WTC11 (cell line): Measurements from ENCODE around the gene GPR183. TPM values are rescaled to one million over a fixed set of nuclear protein-coding genes. Genes with fewer than 3 reads are reported as not detected.

Experiments
- ATAC-seq: fragments of 200-7000 bp; cut with Tn5 transposase; 2 replicates; pipeline ENCODE4 v1.10.0; 2021; ENCODE audit warnings: mild to moderate bottlenecking, moderate library complexity
- CTCF ChIA-PET: fragments of 300-600 bp; sonication (Branson Sonifier 250); formaldehyde crosslinking; loops from one replicate; lab custom pipeline; 2021; ENCODE audit warnings: antibody characterized with exemption; lab: Charles Lee
- POLR2A ChIA-PET: fragments of 350-600 bp; sonication (Branson Sonifier 250); formaldehyde crosslinking; loops from one replicate; lab custom pipeline; 2021; ENCODE audit warnings: antibody characterized with exemption; lab: Charles Lee
- DNase-seq: peaks from one replicate; pipeline ENCODE4 v3.0.0; 2021; ENCODE audit warnings: low spot score
- H3K27ac Mint-ChIP-seq: 2 replicates; pipeline ENCODE4 v1.8.0; 2021; ENCODE audit warnings: mixed read lengths
- H3K27me3 Mint-ChIP-seq: 2 replicates; pipeline ENCODE4 v1.8.0; 2021; ENCODE audit warnings: low read depth, mild to moderate bottlenecking, moderate library complexity, mixed read lengths
- H3K36me3 Mint-ChIP-seq: 2 replicates; pipeline ENCODE4 v1.8.0; 2021; ENCODE audit warnings: mixed read lengths
- H3K4me1 Mint-ChIP-seq: 2 replicates; pipeline ENCODE4 v1.8.0; 2022; ENCODE audit warnings: mixed read lengths
- H3K4me3 Mint-ChIP-seq: 2 replicates; pipeline ENCODE4 v1.8.0; 2021; ENCODE audit warnings: mild to moderate bottlenecking, moderate library complexity, mixed read lengths
- H3K9me3 Mint-ChIP-seq: 2 replicates; pipeline ENCODE4 v1.8.0; 2021; ENCODE audit warnings: mixed read lengths
- CREB1 ChIP-seq: sonication (generic); formaldehyde crosslinking; IDR thresholded peaks from 2 replicates; pipeline ENCODE4 v1.8.0; 2023; ENCODE audit warnings: mild to moderate bottlenecking, missing genetic modification reagents
- EMX1 ChIP-seq: fragments of 250-450 bp; sonication (Bioruptor Pico); IDR thresholded peaks from 2 replicates; pipeline ENCODE4 v1.8.0; 2021; ENCODE audit warnings: mild to moderate bottlenecking
- ETV6 ChIP-seq: sonication (generic); formaldehyde crosslinking; IDR thresholded peaks from 2 replicates; pipeline ENCODE4 v1.8.1; 2022; ENCODE audit warnings: mild to moderate bottlenecking, missing genetic modification reagents
- FOXJ3 ChIP-seq: sonication (generic); formaldehyde crosslinking; IDR thresholded peaks from 2 replicates; pipeline ENCODE4 v1.9.0; 2021; ENCODE audit warnings: missing genetic modification reagents, mild to moderate bottlenecking, borderline replicate concordance
- FOXK1 ChIP-seq: sonication (generic); formaldehyde crosslinking; IDR thresholded peaks from 2 replicates; pipeline ENCODE4 v1.8.0; 2022; ENCODE audit warnings: mild to moderate bottlenecking, moderate library complexity, missing genetic modification reagents
- NFE2L1 ChIP-seq: sonication (generic); formaldehyde crosslinking; IDR thresholded peaks from 2 replicates; pipeline ENCODE4 v1.8.1; 2023; ENCODE audit warnings: missing genetic modification reagents
- RELA ChIP-seq: sonication (generic); formaldehyde crosslinking; IDR thresholded peaks from 2 replicates; pipeline ENCODE4 v1.8.1; 2022; ENCODE audit warnings: missing genetic modification reagents, mild to moderate bottlenecking, borderline replicate concordance
- TEAD1 ChIP-seq: sonication (generic); formaldehyde crosslinking; IDR thresholded peaks from 2 replicates; pipeline ENCODE4 v1.8.0; 2022; ENCODE audit warnings: mild to moderate bottlenecking, missing genetic modification reagents
- ZNF219 ChIP-seq: sonication (generic); formaldehyde crosslinking; IDR thresholded peaks from 2 replicates; pipeline ENCODE4 v1.8.0; 2023; ENCODE audit warnings: missing genetic modification reagents, mild to moderate bottlenecking, borderline replicate concordance
- ZNF317 ChIP-seq: sonication (generic); formaldehyde crosslinking; IDR thresholded peaks from 2 replicates; pipeline ENCODE4 v1.8.1; 2023; ENCODE audit warnings: low read depth, mild to moderate bottlenecking, moderate library complexity, missing genetic modification reagents, borderline replicate concordance
- total RNA-seq: library from RNA; stranded (reverse); gene quantifications from 3 replicates; pipeline ENCODE4 v1.2.3, GENCODE V29; 2021
- TF ChIP-seq, protein P1 (sequence below): sonication (generic); formaldehyde crosslinking; IDR thresholded peaks from 2 replicates; pipeline ENCODE4 v1.8.1; 2022; ENCODE audit warnings: mild to moderate bottlenecking, moderate library complexity, missing genetic modification reagents
- TF ChIP-seq, protein P2 (sequence below): sonication (generic); formaldehyde crosslinking; IDR thresholded peaks from 2 replicates; pipeline ENCODE4 v1.8.0; 2022; ENCODE audit warnings: mild to moderate bottlenecking, missing genetic modification reagents
- TF ChIP-seq, protein P3 (sequence below): sonication (generic); formaldehyde crosslinking; IDR thresholded peaks from 2 replicates; pipeline ENCODE4 v1.8.1; 2022; ENCODE audit warnings: low read depth, missing genetic modification reagents, borderline replicate concordance
- TF ChIP-seq, protein P4 (sequence below): sonication (generic); formaldehyde crosslinking; IDR thresholded peaks from 2 replicates; pipeline ENCODE4 v1.8.0; 2022; ENCODE audit warnings: mild to moderate bottlenecking, missing genetic modification reagents
- TF ChIP-seq, protein P5 (sequence below): fragments of 250-450 bp; sonication (Bioruptor Pico); IDR thresholded peaks from 2 replicates; pipeline ENCODE4 v1.8.0; 2021; ENCODE audit warnings: mild to moderate bottlenecking
- TF ChIP-seq, protein P6 (sequence below): fragments of 250-450 bp; sonication (Bioruptor Pico); IDR thresholded peaks from 2 replicates; pipeline ENCODE4 v2.1.2; 2022; ENCODE audit warnings: mild to moderate bottlenecking, moderate library complexity
- TF ChIP-seq, protein P7 (sequence below): sonication (generic); formaldehyde crosslinking; conservative IDR thresholded peaks from 2 replicates; pipeline ENCODE4 v1.8.1; 2023; ENCODE audit warnings: mild to moderate bottlenecking, low read depth, missing genetic modification reagents, moderate library complexity
- TF ChIP-seq, protein P8 (sequence below): fragments of 250-450 bp; sonication (Bioruptor Pico); IDR thresholded peaks from 2 replicates; pipeline ENCODE4 v1.9.0; 2021; ENCODE audit warnings: mild to moderate bottlenecking
- TF ChIP-seq, protein P9 (sequence below): sonication (generic); formaldehyde crosslinking; IDR thresholded peaks from 2 replicates; pipeline ENCODE4 v1.8.1; 2023; ENCODE audit warnings: mild to moderate bottlenecking, moderate library complexity, missing genetic modification reagents
- TF ChIP-seq, protein P10 (sequence below): sonication (generic); formaldehyde crosslinking; IDR thresholded peaks from 2 replicates; pipeline ENCODE4 v1.8.1; 2023; ENCODE audit warnings: mild to moderate bottlenecking, missing genetic modification reagents

GPR183 gene
- total RNA-seq, 1 experiment from 2014 or later = 0.13 TPM

DNA sequence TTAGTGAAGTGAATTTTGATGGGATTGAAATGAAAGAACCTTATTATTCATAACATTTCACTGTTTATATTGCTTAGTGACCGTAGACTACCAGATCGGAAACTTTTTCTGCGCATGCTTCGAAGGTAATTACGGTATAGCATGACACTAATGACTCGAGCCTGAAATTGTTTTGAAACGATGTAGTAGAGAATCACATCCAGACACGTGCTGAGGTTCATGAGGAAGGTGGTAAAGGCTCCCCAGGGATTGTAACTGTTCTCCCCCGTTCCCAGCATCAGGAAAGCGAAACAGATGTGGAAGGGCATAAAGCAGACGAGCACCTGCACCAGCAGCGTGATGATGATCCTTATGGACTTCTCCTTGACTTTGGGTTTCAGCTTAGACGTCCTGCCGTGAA, 52.4 kb downstream of the GPR183 start:
- DNase-seq (no peak), ATAC-seq (no peak)
- POLR2A ChIA-PET = no interaction called here
- CTCF ChIA-PET = interaction anchor here (1.7 kb wide), 1 partner anchor 11 kb away, joined by 7 read pairs; no protein-coding TSS in a partner anchor
- TF ChIP-seq, protein P1, sequence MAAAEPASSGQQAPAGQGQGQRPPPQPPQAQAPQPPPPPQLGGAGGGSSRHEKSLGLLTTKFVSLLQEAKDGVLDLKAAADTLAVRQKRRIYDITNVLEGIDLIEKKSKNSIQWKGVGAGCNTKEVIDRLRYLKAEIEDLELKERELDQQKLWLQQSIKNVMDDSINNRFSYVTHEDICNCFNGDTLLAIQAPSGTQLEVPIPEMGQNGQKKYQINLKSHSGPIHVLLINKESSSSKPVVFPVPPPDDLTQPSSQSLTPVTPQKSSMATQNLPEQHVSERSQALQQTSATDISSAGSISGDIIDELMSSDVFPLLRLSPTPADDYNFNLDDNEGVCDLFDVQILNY (CRISPR knock-in tag) = no peak
- TF ChIP-seq, protein P2, sequence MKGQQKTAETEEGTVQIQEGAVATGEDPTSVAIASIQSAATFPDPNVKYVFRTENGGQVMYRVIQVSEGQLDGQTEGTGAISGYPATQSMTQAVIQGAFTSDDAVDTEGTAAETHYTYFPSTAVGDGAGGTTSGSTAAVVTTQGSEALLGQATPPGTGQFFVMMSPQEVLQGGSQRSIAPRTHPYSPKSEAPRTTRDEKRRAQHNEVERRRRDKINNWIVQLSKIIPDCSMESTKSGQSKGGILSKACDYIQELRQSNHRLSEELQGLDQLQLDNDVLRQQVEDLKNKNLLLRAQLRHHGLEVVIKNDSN = no peak
- TF ChIP-seq, protein P3, sequence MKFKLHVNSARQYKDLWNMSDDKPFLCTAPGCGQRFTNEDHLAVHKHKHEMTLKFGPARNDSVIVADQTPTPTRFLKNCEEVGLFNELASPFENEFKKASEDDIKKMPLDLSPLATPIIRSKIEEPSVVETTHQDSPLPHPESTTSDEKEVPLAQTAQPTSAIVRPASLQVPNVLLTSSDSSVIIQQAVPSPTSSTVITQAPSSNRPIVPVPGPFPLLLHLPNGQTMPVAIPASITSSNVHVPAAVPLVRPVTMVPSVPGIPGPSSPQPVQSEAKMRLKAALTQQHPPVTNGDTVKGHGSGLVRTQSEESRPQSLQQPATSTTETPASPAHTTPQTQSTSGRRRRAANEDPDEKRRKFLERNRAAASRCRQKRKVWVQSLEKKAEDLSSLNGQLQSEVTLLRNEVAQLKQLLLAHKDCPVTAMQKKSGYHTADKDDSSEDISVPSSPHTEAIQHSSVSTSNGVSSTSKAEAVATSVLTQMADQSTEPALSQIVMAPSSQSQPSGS (CRISPR knock-in tag) = no peak
- TF ChIP-seq TEAD1 (no peak), EMX1 (CRISPR knock-in tag) (no peak), FOXJ3 (CRISPR knock-in tag) (no peak), CREB1 (CRISPR knock-in tag) (no peak)
- TF ChIP-seq, protein P4, sequence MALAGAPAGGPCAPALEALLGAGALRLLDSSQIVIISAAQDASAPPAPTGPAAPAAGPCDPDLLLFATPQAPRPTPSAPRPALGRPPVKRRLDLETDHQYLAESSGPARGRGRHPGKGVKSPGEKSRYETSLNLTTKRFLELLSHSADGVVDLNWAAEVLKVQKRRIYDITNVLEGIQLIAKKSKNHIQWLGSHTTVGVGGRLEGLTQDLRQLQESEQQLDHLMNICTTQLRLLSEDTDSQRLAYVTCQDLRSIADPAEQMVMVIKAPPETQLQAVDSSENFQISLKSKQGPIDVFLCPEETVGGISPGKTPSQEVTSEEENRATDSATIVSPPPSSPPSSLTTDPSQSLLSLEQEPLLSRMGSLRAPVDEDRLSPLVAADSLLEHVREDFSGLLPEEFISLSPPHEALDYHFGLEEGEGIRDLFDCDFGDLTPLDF = no peak
- TF ChIP-seq, protein P5, sequence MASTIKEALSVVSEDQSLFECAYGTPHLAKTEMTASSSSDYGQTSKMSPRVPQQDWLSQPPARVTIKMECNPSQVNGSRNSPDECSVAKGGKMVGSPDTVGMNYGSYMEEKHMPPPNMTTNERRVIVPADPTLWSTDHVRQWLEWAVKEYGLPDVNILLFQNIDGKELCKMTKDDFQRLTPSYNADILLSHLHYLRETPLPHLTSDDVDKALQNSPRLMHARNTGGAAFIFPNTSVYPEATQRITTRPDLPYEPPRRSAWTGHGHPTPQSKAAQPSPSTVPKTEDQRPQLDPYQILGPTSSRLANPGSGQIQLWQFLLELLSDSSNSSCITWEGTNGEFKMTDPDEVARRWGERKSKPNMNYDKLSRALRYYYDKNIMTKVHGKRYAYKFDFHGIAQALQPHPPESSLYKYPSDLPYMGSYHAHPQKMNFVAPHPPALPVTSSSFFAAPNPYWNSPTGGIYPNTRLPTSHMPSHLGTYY (CRISPR knock-in tag) = no peak
- TF ChIP-seq, all 79 proteins: peak for 0
- Mint-ChIP-seq H3K9me3 (no peaks in the 10 kb centered on the region), H3K27ac (peak overlapping the region; percentile 28; the same call in 1 of the 2 replicates), H3K36me3 (peaks cover 2% of the 10 kb centered on the region; the same call in 1 of the 2 replicates), H3K4me1 (peaks cover 19% of the 10 kb centered on the region), H3K27me3 (no peaks in the 10 kb centered on the region), H3K4me3 (no peak overlapping the region)

DNA sequence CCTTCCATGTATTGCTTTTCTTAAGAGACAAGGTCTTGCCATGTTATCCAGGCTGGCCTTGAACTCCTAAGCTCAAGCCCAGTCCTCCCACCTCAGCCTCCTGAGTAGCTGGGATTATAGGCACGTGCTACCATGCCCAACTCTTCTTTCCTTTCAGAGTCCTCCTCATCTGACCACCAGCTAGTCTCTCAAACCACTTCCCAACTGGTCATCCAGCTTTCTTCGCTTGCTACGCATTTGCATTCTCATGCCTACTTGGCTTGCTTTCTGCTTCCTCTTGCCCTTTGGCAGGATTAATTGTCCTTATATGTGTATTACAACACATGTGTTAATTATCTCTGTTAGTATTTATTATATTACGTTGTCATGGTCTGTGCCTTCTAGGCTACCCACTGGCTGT, 55.3 kb downstream of the GPR183 start:
- ChIA-PET POLR2A (no interaction called here), CTCF (interaction anchor here (0.9 to 1.7 kb wide), 3 partner anchors 9 to 223 kb away, joined by 3 to 6 read pairs (median 4); no protein-coding TSS in a partner anchor)
- DNase-seq (no peak), ATAC-seq (no peak)
- Mint-ChIP-seq H3K4me3 (no peak overlapping the region), H3K9me3 (peaks cover 7% of the 10 kb centered on the region), H3K4me1 (peaks cover 15% of the 10 kb centered on the region), H3K27ac (peak overlapping the region; percentile 29; the same call in 1 of the 2 replicates), H3K27me3 (no peaks in the 10 kb centered on the region), H3K36me3 (peaks cover 24% of the 10 kb centered on the region)
- TF ChIP-seq ZNF317 (no peak), ZNF219 (CRISPR knock-in tag) (no peak), RELA (CRISPR knock-in tag) (no peak), ETV6 (CRISPR knock-in tag) (no peak), FOXK1 (CRISPR knock-in tag) (no peak), NFE2L1 (no peak)
- TF ChIP-seq, protein P2 = no peak
- TF ChIP-seq, protein P6, sequence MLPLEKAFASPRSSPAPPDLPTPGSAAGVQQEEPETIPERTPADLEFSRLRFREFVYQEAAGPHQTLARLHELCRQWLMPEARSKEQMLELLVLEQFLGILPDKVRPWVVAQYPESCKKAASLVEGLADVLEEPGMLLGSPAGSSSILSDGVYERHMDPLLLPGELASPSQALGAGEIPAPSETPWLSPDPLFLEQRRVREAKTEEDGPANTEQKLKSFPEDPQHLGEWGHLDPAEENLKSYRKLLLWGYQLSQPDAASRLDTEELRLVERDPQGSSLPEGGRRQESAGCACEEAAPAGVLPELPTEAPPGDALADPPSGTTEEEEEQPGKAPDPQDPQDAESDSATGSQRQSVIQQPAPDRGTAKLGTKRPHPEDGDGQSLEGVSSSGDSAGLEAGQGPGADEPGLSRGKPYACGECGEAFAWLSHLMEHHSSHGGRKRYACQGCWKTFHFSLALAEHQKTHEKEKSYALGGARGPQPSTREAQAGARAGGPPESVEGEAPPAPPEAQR = no peak
- TF ChIP-seq, protein P7, sequence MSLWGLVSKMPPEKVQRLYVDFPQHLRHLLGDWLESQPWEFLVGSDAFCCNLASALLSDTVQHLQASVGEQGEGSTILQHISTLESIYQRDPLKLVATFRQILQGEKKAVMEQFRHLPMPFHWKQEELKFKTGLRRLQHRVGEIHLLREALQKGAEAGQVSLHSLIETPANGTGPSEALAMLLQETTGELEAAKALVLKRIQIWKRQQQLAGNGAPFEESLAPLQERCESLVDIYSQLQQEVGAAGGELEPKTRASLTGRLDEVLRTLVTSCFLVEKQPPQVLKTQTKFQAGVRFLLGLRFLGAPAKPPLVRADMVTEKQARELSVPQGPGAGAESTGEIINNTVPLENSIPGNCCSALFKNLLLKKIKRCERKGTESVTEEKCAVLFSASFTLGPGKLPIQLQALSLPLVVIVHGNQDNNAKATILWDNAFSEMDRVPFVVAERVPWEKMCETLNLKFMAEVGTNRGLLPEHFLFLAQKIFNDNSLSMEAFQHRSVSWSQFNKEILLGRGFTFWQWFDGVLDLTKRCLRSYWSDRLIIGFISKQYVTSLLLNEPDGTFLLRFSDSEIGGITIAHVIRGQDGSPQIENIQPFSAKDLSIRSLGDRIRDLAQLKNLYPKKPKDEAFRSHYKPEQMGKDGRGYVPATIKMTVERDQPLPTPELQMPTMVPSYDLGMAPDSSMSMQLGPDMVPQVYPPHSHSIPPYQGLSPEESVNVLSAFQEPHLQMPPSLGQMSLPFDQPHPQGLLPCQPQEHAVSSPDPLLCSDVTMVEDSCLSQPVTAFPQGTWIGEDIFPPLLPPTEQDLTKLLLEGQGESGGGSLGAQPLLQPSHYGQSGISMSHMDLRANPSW = no peak
- TF ChIP-seq, protein P8, sequence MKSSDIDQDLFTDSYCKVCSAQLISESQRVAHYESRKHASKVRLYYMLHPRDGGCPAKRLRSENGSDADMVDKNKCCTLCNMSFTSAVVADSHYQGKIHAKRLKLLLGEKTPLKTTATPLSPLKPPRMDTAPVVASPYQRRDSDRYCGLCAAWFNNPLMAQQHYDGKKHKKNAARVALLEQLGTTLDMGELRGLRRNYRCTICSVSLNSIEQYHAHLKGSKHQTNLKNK (CRISPR knock-in tag) = no peak
- TF ChIP-seq, protein P9, sequence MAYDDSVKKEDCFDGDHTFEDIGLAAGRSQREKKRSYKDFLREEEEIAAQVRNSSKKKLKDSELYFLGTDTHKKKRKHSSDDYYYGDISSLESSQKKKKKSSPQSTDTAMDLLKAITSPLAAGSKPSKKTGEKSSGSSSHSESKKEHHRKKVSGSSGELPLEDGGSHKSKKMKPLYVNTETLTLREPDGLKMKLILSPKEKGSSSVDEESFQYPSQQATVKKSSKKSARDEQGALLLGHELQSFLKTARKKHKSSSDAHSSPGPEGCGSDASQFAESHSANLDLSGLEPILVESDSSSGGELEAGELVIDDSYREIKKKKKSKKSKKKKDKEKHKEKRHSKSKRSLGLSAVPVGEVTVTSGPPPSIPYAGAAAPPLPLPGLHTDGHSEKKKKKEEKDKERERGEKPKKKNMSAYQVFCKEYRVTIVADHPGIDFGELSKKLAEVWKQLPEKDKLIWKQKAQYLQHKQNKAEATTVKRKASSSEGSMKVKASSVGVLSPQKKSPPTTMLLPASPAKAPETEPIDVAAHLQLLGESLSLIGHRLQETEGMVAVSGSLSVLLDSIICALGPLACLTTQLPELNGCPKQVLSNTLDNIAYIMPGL (CRISPR knock-in tag) = no peak
- TF ChIP-seq, protein P10, sequence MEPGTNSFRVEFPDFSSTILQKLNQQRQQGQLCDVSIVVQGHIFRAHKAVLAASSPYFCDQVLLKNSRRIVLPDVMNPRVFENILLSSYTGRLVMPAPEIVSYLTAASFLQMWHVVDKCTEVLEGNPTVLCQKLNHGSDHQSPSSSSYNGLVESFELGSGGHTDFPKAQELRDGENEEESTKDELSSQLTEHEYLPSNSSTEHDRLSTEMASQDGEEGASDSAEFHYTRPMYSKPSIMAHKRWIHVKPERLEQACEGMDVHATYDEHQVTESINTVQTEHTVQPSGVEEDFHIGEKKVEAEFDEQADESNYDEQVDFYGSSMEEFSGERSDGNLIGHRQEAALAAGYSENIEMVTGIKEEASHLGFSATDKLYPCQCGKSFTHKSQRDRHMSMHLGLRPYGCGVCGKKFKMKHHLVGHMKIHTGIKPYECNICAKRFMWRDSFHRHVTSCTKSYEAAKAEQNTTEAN = no peak
